GM19372 (cell line): Measurements from ENCODE around the gene LZTFL1.

Source experiments
- ATAC-seq: cut with Tn5 transposase; IDR thresholded peaks from one replicate; pipeline ENCODE4 v1.9.1; 2021; ENCODE audit warnings: mild to moderate bottlenecking, low read depth, moderate library complexity; ENCODE audit not compliant: unreplicated experiment

The LZTFL1 gene

GRCh38 chr3:45789235-45789812 is 52.6 kb downstream of the LZTFL1 start:
- ATAC-seq, result no peak

- no peak for ATAC-seq
Observed at GRCh38 chr3:45787551-45787950, 54.4 kb downstream of the LZTFL1 start.

- ATAC-seq, result no peak
Observed at GRCh38 chr3:45786801-45787495, 55.0 kb downstream of the LZTFL1 start.

GRCh38 chr3:45785605-45786150 is 56.2 kb downstream of the LZTFL1 start:
- ATAC-seq, result no peak

- ATAC-seq, result no peak
Observed at GRCh38 chr3:45783667-45784066, 58.3 kb downstream of the LZTFL1 start.

GRCh38 chr3:45782381-45782780 is 59.5 kb downstream of the LZTFL1 start:
- no peak for ATAC-seq

GRCh38 chr3:45781841-45782240 is 60.1 kb downstream of the LZTFL1 start:
- no peak for ATAC-seq

- ATAC-seq, result no peak
Observed at GRCh38 chr3:45781271-45781670, 60.6 kb downstream of the LZTFL1 start.

- ATAC-seq, result no peak
Observed at GRCh38 chr3:45779746-45780735, 61.9 kb downstream of the LZTFL1 start.

GRCh38 chr3:45778761-45779201 is 63.1 kb downstream of the LZTFL1 start:
- no peak for ATAC-seq

- no peak for ATAC-seq
Observed at GRCh38 chr3:45777746-45778386, 64.1 kb downstream of the LZTFL1 start.

GRCh38 chr3:45777111-45777745 is 64.7 kb downstream of the LZTFL1 start:
- ATAC-seq, result no peak

GRCh38 chr3:45776611-45777010 is 65.3 kb downstream of the LZTFL1 start:
- ATAC-seq, result no peak

GRCh38 chr3:45776301-45776595 is 65.7 kb downstream of the LZTFL1 start:
- no peak for ATAC-seq

- ATAC-seq, result no peak
Observed at GRCh38 chr3:45775571-45776300, 66.2 kb downstream of the LZTFL1 start.

GRCh38 chr3:45774581-45775521 is 67.1 kb downstream of the LZTFL1 start:
- no peak for ATAC-seq

GRCh38 chr3:45773714-45774449 is 68.0 kb downstream of the LZTFL1 start:
- ATAC-seq, result no peak
